ENCODE measurements around the gene RPLP1. TPM values are rescaled to one million over a fixed set of nuclear protein-coding genes. Genes with fewer than 3 reads are reported as not detected.

The RPLP1 gene
- total and polyA plus RNA-seq, 3 donors from 2014 or later = 245 to 1,127 (median 513) TPM

DNA sequence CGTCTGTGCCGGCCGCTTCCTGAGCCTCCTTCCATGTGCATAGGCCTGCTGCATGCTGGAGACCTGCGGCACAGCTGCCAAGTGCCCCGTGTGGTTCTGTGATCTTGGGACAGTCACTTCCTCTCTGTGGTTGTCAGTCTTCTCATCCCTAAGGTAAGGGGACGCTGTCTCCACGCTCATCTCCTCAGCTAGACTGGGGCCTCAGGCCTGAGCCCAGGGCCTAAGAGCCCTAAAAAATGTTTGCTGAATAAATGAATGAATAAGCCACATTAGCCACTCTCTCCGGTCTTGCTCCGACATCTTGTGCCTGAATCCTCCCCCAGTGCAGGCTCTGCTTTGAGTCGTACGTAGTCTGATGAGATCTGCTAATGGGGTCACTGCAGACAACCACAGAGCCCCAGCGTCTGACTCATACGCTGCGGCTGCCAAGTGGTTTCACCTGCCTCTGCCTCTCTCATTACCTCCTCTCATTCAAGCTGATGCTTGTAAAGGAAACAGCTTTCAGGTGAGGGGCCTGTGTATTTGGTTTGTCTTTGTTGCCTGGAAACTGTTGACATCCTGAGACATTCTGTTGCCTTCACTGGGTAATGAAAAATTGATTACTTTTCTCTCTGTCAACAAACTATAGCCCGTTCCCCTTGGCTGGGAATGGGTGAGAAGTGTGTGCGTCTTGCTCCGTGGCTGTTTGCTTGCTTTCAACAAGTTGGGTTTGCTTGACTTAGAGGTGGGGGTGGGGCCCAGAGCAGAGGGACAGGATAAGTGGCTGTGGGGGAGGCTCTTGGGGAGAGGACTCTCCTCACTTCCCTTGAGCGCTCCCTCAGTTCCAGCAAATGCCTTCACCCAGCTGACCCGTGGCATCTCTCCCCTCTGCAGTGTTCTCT, 15.9 kb downstream of the RPLP1 start:
- Histone ChIP-seq H3K4me3 (no peak overlapping the region), H3K27me3 (no peaks in the 10 kb centered on the region), H3K9me3 (no peaks in the 10 kb centered on the region), H3K27ac (no peak overlapping the region), H3K36me3 (ENCODE audit: low read depth, missing control alignments) (no peaks in the 10 kb centered on the region), H3K4me1 (peaks cover 5% of the 10 kb centered on the region)
- intact Hi-C loops (cut with DNase I; ENCODE audit: low total_unique reads) = no loop called here
- DNase-seq = no peak
- TF ChIP-seq POLR2A (IDR thresholded peaks at IDR 0.05) = no peak
- TF ChIP-seq, protein P1, sequence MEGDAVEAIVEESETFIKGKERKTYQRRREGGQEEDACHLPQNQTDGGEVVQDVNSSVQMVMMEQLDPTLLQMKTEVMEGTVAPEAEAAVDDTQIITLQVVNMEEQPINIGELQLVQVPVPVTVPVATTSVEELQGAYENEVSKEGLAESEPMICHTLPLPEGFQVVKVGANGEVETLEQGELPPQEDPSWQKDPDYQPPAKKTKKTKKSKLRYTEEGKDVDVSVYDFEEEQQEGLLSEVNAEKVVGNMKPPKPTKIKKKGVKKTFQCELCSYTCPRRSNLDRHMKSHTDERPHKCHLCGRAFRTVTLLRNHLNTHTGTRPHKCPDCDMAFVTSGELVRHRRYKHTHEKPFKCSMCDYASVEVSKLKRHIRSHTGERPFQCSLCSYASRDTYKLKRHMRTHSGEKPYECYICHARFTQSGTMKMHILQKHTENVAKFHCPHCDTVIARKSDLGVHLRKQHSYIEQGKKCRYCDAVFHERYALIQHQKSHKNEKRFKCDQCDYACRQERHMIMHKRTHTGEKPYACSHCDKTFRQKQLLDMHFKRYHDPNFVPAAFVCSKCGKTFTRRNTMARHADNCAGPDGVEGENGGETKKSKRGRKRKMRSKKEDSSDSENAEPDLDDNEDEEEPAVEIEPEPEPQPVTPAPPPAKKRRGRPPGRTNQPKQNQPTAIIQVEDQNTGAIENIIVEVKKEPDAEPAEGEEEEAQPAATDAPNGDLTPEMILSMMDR (IDR thresholded peaks at IDR 0.05) = no peak
- 85 to 92% methylated on average over 17 to 19 of the region's 19 CpGs for WGBS, 2 donors

DNA sequence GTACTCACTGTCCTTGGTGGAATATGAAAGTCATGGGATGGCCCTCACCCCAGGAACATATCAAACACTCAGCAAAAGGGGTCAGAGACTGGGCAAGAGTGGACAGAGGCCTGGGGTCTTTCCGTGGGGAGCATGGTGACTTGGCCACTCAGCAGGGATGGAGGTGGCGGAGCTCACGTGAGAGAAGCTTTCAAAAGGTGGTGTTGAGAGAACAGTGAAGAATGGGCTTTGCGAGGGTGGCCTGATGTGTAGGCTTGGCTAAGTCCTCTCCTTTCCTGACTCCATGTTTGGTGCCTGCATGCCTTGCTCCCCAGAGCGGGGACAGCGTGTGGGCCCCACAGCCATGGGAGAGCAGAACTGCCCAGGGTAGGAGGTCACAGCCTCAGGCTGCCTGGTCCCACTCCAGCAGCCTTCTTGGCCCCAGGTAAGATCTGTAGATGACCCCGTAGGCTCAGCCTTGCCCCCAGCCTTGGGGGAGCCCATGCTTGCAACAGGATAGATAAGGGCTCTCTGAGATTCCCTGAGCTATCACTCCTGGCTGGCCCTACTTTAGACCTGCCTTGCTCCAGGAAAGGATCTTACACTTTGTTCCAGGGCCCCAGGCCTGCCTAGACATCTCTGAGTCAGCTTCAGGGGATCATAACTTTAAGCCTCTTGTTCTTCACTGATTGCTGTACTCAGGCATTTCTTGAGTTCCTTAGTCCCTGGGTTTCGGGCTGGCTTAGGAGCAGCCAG, 17.0 kb downstream of the RPLP1 start:
- H3K27ac ChIP-seq = no peak overlapping the region
- WGBS, 2 donors = 94 to 96% methylated on average over 6 to 8 of the region's 8 CpGs
- no peaks in the 10 kb centered on the region for H3K36me3 ChIP-seq (ENCODE audit: low read depth, missing control alignments)
- H3K27me3 ChIP-seq = no peaks in the 10 kb centered on the region
- no peaks in the 10 kb centered on the region for H3K4me1 ChIP-seq
- no peaks in the 10 kb centered on the region for H3K9me3 ChIP-seq
- no peak overlapping the region for H3K4me3 ChIP-seq
- intact Hi-C loops (cut with DNase I; ENCODE audit: low total_unique reads) = no loop called here
- DNase-seq = no peak
- TF ChIP-seq, protein P1 (IDR thresholded peaks at IDR 0.05) = no peak
- TF ChIP-seq POLR2A (IDR thresholded peaks at IDR 0.05) = no peak

DNA sequence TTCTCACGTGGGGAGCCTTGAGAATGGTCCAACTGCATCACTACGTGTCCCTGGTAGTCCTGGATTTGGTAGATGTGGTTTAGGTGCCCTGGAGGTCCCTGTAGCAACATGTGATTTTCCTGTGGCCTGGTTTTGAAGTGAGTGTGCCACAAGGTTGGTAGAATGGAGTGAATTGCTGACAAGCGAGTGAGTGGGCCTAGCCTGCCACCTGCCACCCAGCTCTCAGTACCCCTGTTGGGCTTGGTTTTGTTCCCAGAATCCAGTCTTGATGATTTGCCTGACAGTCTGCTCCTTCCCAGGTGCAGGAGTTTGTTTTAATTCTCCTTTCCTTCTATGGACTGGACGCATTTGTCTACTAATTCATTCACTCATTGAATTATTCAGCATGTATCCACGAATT, 19.4 kb downstream of the RPLP1 start:
- Histone ChIP-seq H3K4me3 (no peak overlapping the region), H3K4me1 (no peaks in the 10 kb centered on the region), H3K27me3 (no peaks in the 10 kb centered on the region), H3K27ac (no peak overlapping the region), H3K36me3 (ENCODE audit: low read depth, missing control alignments) (no peaks in the 10 kb centered on the region), H3K9me3 (no peaks in the 10 kb centered on the region)
- DNase-seq = no peak
- 92 to 96% methylated on average over 5 of the region's 5 CpGs for WGBS, 2 donors
- no peak for TF ChIP-seq POLR2A (IDR thresholded peaks at IDR 0.05)
- TF ChIP-seq, protein P1 (IDR thresholded peaks at IDR 0.05) = no peak
- intact Hi-C loops (cut with DNase I; ENCODE audit: low total_unique reads) = no loop called here

DNA sequence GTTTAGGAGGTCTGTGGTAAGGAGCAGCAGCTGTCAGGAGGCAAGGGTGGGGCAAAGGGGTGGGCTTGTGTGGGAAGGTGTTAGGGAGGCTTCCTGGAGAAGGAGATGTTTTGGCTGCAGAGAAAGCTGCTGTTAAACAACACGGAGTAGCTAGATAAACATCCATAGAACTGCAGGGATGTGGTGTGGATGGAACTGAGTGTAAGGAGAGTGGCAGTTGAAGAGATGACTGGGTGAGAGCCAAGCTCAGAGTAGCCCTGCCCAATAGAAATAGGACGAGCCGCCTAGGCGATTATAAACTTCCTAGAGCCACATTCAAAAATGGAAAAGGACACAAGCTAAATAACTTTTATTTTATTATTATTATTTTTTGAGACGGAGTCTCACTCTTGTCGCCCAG, 19.9 kb downstream of the RPLP1 start:
- Histone ChIP-seq H3K27me3 (no peaks in the 10 kb centered on the region), H3K4me1 (no peaks in the 10 kb centered on the region), H3K36me3 (ENCODE audit: low read depth, missing control alignments) (no peaks in the 10 kb centered on the region), H3K9me3 (no peaks in the 10 kb centered on the region), H3K27ac (no peak overlapping the region), H3K4me3 (no peak overlapping the region)
- no peak for DNase-seq
- intact Hi-C loops (cut with DNase I; ENCODE audit: low total_unique reads) = no loop called here
- TF ChIP-seq POLR2A (IDR thresholded peaks at IDR 0.05) = no peak
- TF ChIP-seq, protein P1 (IDR thresholded peaks at IDR 0.05) = no peak
- WGBS, 2 donors = 80 to 86% methylated on average over 6 of the region's 6 CpGs

Measured in testis (tissue), 3 donors.